GM12878 (cell line): ENCODE measurements around the gene NLN. TPM values are rescaled to one million over a fixed set of nuclear protein-coding genes. Genes with fewer than 3 reads are reported as not detected.

Source experiments
- ATAC-seq: fragments of 200-7000 bp; cut with Tn5 transposase; 3 replicates; pipeline ENCODE4 v1.9.1; 2020; ENCODE audit warnings: mild to moderate bottlenecking, moderate library complexity
- BruUV-seq: library from RNA; stranded (reverse); fragments of 400-500 nt; replicated peaks from 2 replicates; lab custom pipeline; 2021; lab: Mats Ljungman, UMichigan
- CTCF ChIA-PET: fragments of 300-600 bp; sonication (Branson Sonifier 250); formaldehyde crosslinking; extraction: SDS; loops from one replicate; lab custom pipeline; 2021; ENCODE audit warnings: inconsistent platforms; lab: Yijun Ruan, JAX
- POLR2A ChIA-PET: fragments of 350-600 bp; formaldehyde crosslinking; extraction: SDS; loops from one replicate; lab custom pipeline; 2021; ENCODE audit warnings: inconsistent platforms; lab: Charles Lee
- RAD21 ChIA-PET: fragments of 300-600 bp; sonication (Branson Sonifier 250); formaldehyde crosslinking; loops from one replicate; lab custom pipeline; 2023; ENCODE audit warnings: antibody characterized with exemption; ENCODE audit not compliant: unreplicated experiment; lab: Charles Lee
- SMC1A ChIA-PET: fragments of 300-600 bp; sonication (Branson Sonifier 250); formaldehyde crosslinking; loops from one replicate; lab custom pipeline; 2023; ENCODE audit not compliant: unreplicated experiment, uncharacterized antibody; lab: Charles Lee
- DNase-seq: peaks from one replicate; pipeline ENCODE4 v3.0.0-alpha.2; 2011; ENCODE audit warnings: low read depth, low spot score
- FAIRE-seq: peaks from 3 replicates; lab custom pipeline; 2011; peaks lifted over from hg19 to GRCh38; lab: Jason Lieb, UNC
- H2AFZ ChIP-seq: 2 replicates; pipeline ENCODE4 v1.6.0; 2011; ENCODE audit warnings: low read depth, low read length, control low read depth; ENCODE audit not compliant: control insufficient read depth
- H3K27ac ChIP-seq: 2 replicates; pipeline ENCODE4 v1.5.1; 2011; ENCODE audit warnings: control low read depth; ENCODE audit not compliant: control insufficient read depth, insufficient read depth
- H3K27me3 ChIP-seq, 2 experiments: replicated peaks in 1 of 2; 2 replicates each; pipeline versions ENCODE4 v1.6.0 to v1.6.1; 2011; ENCODE audit warnings: low read length in 1 of 2; ENCODE audit not compliant: control insufficient read depth in 2 of 2, insufficient read depth in 2 of 2
- H3K36me3 ChIP-seq, 2 experiments: 2 replicates each; pipeline ENCODE4 v1.5.1; 2011; ENCODE audit warnings: low read length in 1 of 2; ENCODE audit not compliant: control insufficient read depth in 2 of 2, insufficient read depth in 2 of 2
- H3K4me1 ChIP-seq: 2 replicates; pipeline ENCODE4 v1.6.1; 2011; ENCODE audit warnings: mild to moderate bottlenecking, low read length, moderate library complexity, mixed read lengths; ENCODE audit not compliant: control insufficient read depth, insufficient read depth
- H3K4me2 ChIP-seq: 2 replicates; pipeline ENCODE4 v1.6.0; 2011; ENCODE audit warnings: control low read depth; ENCODE audit not compliant: control insufficient read depth, insufficient read depth
- H3K4me3 ChIP-seq: fragments of 200-600 bp; sonication (generic); 2 replicates; pipeline ENCODE4 v1.5.1; 2016
- H3K79me2 ChIP-seq: 2 replicates; pipeline ENCODE4 v1.6.0; 2011; ENCODE audit warnings: low read length; ENCODE audit not compliant: control insufficient read depth, insufficient read depth
- H3K9ac ChIP-seq: 2 replicates; pipeline ENCODE4 v1.8.0; 2011; ENCODE audit warnings: low read length, control low read depth, mixed read lengths; ENCODE audit not compliant: control insufficient read depth, insufficient read depth
- H3K9me3 ChIP-seq: replicated peaks from 3 replicates; pipeline ENCODE4 v1.5.1; 2011; ENCODE audit warnings: mild to moderate bottlenecking, low read length; ENCODE audit not compliant: control insufficient read depth, insufficient read depth
- H4K20me1 ChIP-seq: 2 replicates; pipeline ENCODE4 v1.6.0; 2011; ENCODE audit not compliant: control insufficient read depth, insufficient read depth
- BRCA1 ChIP-seq: IDR thresholded peaks from 2 replicates; pipeline ENCODE4 v1.6.1; 2011; ENCODE audit warnings: low read depth, low read length, improper control_type of control experiment
- CBX3 ChIP-seq: fragments of 200-600 bp; sonication (generic); IDR thresholded peaks from 2 replicates; pipeline ENCODE4 v1.6.1; 2016; ENCODE audit warnings: low read depth, borderline replicate concordance
- CBX5 ChIP-seq: sonication (generic); IDR thresholded peaks from 2 replicates; pipeline ENCODE4 v1.6.1; 2016; ENCODE audit warnings: low read depth, moderate library complexity, mild to moderate bottlenecking, inconsistent platforms
- EGR1 ChIP-seq, 2 experiments: IDR thresholded peaks; 1 replicate in 1 of 2; 2 replicates in 1 of 2; pipeline ENCODE4 v1.6.1; 2011 to 2012; ENCODE audit warnings: low read depth in 2 of 2, low read length in 2 of 2, borderline replicate concordance in 1 of 2, mild to moderate bottlenecking in 1 of 2, moderate library complexity in 1 of 2
- LARP7 ChIP-seq: fragments of 450-650 bp; IDR thresholded peaks from 2 replicates; pipeline ENCODE4 v1.6.1; 2017; ENCODE audit warnings: mild to moderate bottlenecking
- MLLT1 ChIP-seq: fragments of 450-650 bp; IDR thresholded peaks from 2 replicates; pipeline ENCODE4 v1.6.1; 2016; ENCODE audit warnings: mild to moderate bottlenecking
- NFYB ChIP-seq: IDR thresholded peaks from 2 replicates; pipeline ENCODE4 v1.6.1; 2011; ENCODE audit warnings: low read depth, mild to moderate bottlenecking, low read length, improper control_type of control experiment, moderate library complexity; ENCODE audit not compliant: insufficient read depth
- NKRF ChIP-seq: fragments of 450-650 bp; conservative IDR thresholded peaks from 2 replicates; pipeline ENCODE4 v1.6.1; 2017; ENCODE audit warnings: mild to moderate bottlenecking, moderate library complexity
- PBX3 ChIP-seq: IDR thresholded peaks from 2 replicates; pipeline ENCODE4 v1.6.1; 2011; ENCODE audit warnings: mild to moderate bottlenecking, low read depth, low read length, moderate library complexity; ENCODE audit not compliant: insufficient replicate concordance
- PKNOX1 ChIP-seq: fragments of 450-650 bp; IDR thresholded peaks from 2 replicates; pipeline ENCODE4 v1.6.1; 2016; ENCODE audit warnings: mild to moderate bottlenecking
- POLR2A ChIP-seq: IDR thresholded peaks from 2 replicates; pipeline ENCODE4 v1.6.1; 2011; ENCODE audit warnings: low read depth, mild to moderate bottlenecking, low read length
- SPI1 ChIP-seq: IDR thresholded peaks from 2 replicates; pipeline ENCODE4 v1.6.1; 2011; ENCODE audit warnings: low read depth, mild to moderate bottlenecking, low read length, moderate library complexity, borderline replicate concordance; ENCODE audit not compliant: insufficient read depth
- YY1 ChIP-seq: IDR thresholded peaks from 2 replicates; pipeline ENCODE4 v1.6.1; 2011; ENCODE audit warnings: low read depth, mild to moderate bottlenecking, low read length
- ZNF384 ChIP-seq: IDR thresholded peaks from 2 replicates; pipeline ENCODE4 v1.6.1; 2012; ENCODE audit warnings: low read depth, mild to moderate bottlenecking, low read length, improper control_type of control experiment, borderline replicate concordance
- WGBS: methylation state at CpG from one replicate; pipeline ENCODE4 v1.1.6; 2016; ENCODE audit warnings: low lambda C conversion rate; ENCODE audit not compliant: insufficient replicate concordance, insufficient coverage; ENCODE audit errors: missing lambda C conversion rate; 5-methylcytosine and 5-hydroxymethylcytosine counted together
- in situ Hi-C: fragments of 300-500 bp; cut with MboI; formaldehyde crosslinking; loops from 9 replicates; pipeline ENCODE4 v1.14.3; 2018; ENCODE audit warnings: mixed read lengths
- intact Hi-C: fragments of 100-400 bp; cut with micrococcal nuclease; formaldehyde crosslinking; loops from one replicate; pipeline ENCODE4 v1.14.2; 2022; ENCODE audit not compliant: unreplicated experiment
- polyA plus RNA-seq, 11 experiments: library from polyadenylated mRNA; depleted of rRNA in 4 of 11; unstranded in 6 of 11; stranded (reverse) in 5 of 11; fragments of >200 nt; fragmentation: Nextera tagmentation in 4 of 11; fragmentation: Illumina TruSeq in 1 of 11; extraction: Ambion mirVana in 4 of 11; extraction: Trizol in 1 of 11; gene quantifications; 1 replicate in 1 of 11; 2 replicates in 10 of 11; pipeline versions ENCODE4 v1.2.1 to v1.2.3, GENCODE V29; 2011 to 2016; ENCODE audit warnings: inconsistent platforms in 2 of 11, missing spikeins in 2 of 11, low read depth in 1 of 11
- total RNA-seq, 4 experiments: library from RNA; depleted of rRNA in 3 of 4; stranded (reverse); fragments of >200 nt in 3 of 4; fragmentation: Illumina TruSeq in 1 of 4; extraction: Trizol in 1 of 4; gene quantifications; 2 replicates each; pipeline versions ENCODE4 v1.2.1 to v1.2.3, GENCODE V29; 2013 to 2021

NLN gene
- total and polyA plus RNA-seq, 10 of the 15 experiments (the other 5 are each of a cell fraction or from before 2014, with no cell fraction given): 6.8 to 56.9 (median 33.3) TPM

- Histone ChIP-seq H2AFZ (no peak overlapping the region), H4K20me1 (no peaks in the 10 kb centered on the region), H3K4me2 (no peak overlapping the region), H3K79me2 (no peaks in the 10 kb centered on the region), H3K27me3 (no peaks in the 10 kb centered on the region), H3K27ac (peak overlapping the region; percentile 7; the same call in 1 of the 2 replicates), H3K36me3 (no peaks in the 10 kb centered on the region; a peak in 1 of 4 replicates), H3K9ac (no peak overlapping the region), H3K4me3 (no peak overlapping the region), H3K9me3 (peaks cover 5% of the 10 kb centered on the region), H3K4me1 (no peaks in the 10 kb centered on the region)
- ATAC-seq: peak; percentile 78
- in situ Hi-C loops: no loop called here
- POLR2A ChIA-PET: interaction anchor here (0.7 kb wide), 1 partner anchor 13 kb away, joined by 4 read pairs; no protein-coding TSS in a partner anchor
- no peak for DNase-seq
- SMC1A ChIA-PET: interaction anchor here (1.4 kb wide), 1 partner anchor 12 kb away, joined by 5 read pairs; no protein-coding TSS in a partner anchor
- no peak for FAIRE-seq
- BruUV-seq: no TSS peak
- intact Hi-C loops: no loop called here
- TF ChIP-seq LARP7 (no peak), CBX5 (0 out of 2 replicates have a peak, but pooled peaks have one; percentile 73), MLLT1 (no peak), SPI1 (peak; percentile 66), PBX3 (no peak), NKRF (no peak), PKNOX1 (peak; percentile 80), NFYB (0 out of 2 replicates have a peak, but pooled peaks have one; percentile 21), BRCA1 (no peak), ZNF384 (no peak), EGR1 (IDR thresholded peaks at IDR 0.05; ENCODE audit: borderline replicate concordance in 1 of 2, low read depth in 2 of 2, low read length in 2 of 2) (no peak), CBX3 (no peak), YY1 (peak; percentile 12; the same call in 1 of the 2 replicates), POLR2A (no peak)
- CTCF ChIA-PET: interaction anchor here (0.7 kb wide), 1 partner anchor 725 kb away, joined by 3 read pairs; no protein-coding TSS in a partner anchor
- 84% methylated on average over 6 of the region's 6 CpGs for WGBS
- RAD21 ChIA-PET: no interaction called here
Observed at GRCh38 chr5:65790371-65791163, 68.6 kb downstream of the NLN start.
